HCT116 (cell line): ENCODE measurements around the gene SFXN4. TPM values are rescaled to one million over a fixed set of nuclear protein-coding genes. Genes with fewer than 3 reads are reported as not detected.
A peak's percentile ranks its signal among the peaks of the same experiment; 100 is the strongest.

ENCODE experiments used
- ATAC-seq: fragments of 200-7000 bp; cut with Tn5 transposase; 2 replicates; pipeline ENCODE4 v1.9.1; 2020; ENCODE audit warnings: mild to moderate bottlenecking, moderate library complexity
- BruUV-seq: library from RNA; stranded (reverse); fragments of 400-500 nt; replicated peaks from 2 replicates; lab custom pipeline; 2021; lab: Mats Ljungman, UMichigan
- CTCF ChIA-PET: fragments of 300-600 bp; sonication (Branson Sonifier 250); formaldehyde crosslinking; loops from one replicate; lab custom pipeline; 2021; ENCODE audit warnings: antibody characterized with exemption; lab: Charles Lee
- POLR2A ChIA-PET: fragments of 300-600, 350-600 bp; sonication (Branson Sonifier 250); formaldehyde crosslinking; loops from one replicate; lab custom pipeline; 2021; ENCODE audit warnings: antibody characterized with exemption; lab: Charles Lee
- RAD21 ChIA-PET, 2 experiments: fragments of 300-600 bp; sonication (Branson Sonifier 250); formaldehyde crosslinking; loops; one replicate each; lab custom pipeline; 2023; ENCODE audit warnings: low total read pairs in 2 of 2; ENCODE audit not compliant: uncharacterized antibody in 2 of 2, unreplicated experiment in 2 of 2, low non-redundant PET in 1 of 2; lab: Charles Lee
- DNase-seq: peaks from one replicate; pipeline ENCODE4 v3.0.0-alpha.2; 2010; ENCODE audit warnings: low read depth, low spot score
- H2AFZ ChIP-seq: fragments of 200-600 bp; shearing (Covaris generic), sonication (generic); 2 replicates; pipeline ENCODE4 v1.6.1; 2017; ENCODE audit warnings: low read depth, mixed run types, mixed read lengths, antibody characterized with exemption, low read length; ENCODE audit not compliant: poor library complexity, severe bottlenecking
- H3K27ac ChIP-seq: 2 replicates; pipeline ENCODE4 v1.5.1; 2012; ENCODE audit warnings: low read depth, low read length
- H3K27me3 ChIP-seq: fragments of 200-600 bp; sonication (generic); 2 replicates; pipeline ENCODE4 v1.6.1; 2016; ENCODE audit warnings: mixed run types, low read length, mixed read lengths; ENCODE audit not compliant: insufficient read depth
- H3K36me3 ChIP-seq, 2 experiments: fragments of 200-500 bp in 1 of 2; fragments of 200-600 bp in 1 of 2; sonication (Bioruptor generic) in 1 of 2; sonication (generic) in 1 of 2; 2 replicates each; pipeline versions ENCODE4 v1.5.1 to v1.6.1; 2014 to 2016; ENCODE audit warnings: low read length in 2 of 2, inconsistent platforms in 1 of 2, mixed read lengths in 1 of 2, mixed run types in 1 of 2; ENCODE audit not compliant: insufficient read depth in 2 of 2, control insufficient read depth in 1 of 2
- H3K4me1 ChIP-seq, 2 experiments: fragments of 200-600 bp in 1 of 2; sonication (generic) in 1 of 2; 2 replicates each; pipeline versions ENCODE4 v1.5.1 to v1.6.1; 2012 to 2017; ENCODE audit warnings: low read length in 2 of 2, inconsistent platforms in 1 of 2, mild to moderate bottlenecking in 1 of 2, mixed read lengths in 1 of 2, mixed run types in 1 of 2, moderate library complexity in 1 of 2; ENCODE audit not compliant: insufficient read depth in 2 of 2, control insufficient read depth in 1 of 2
- H3K4me2 ChIP-seq: fragments of 200-600 bp; sonication (generic); 2 replicates; pipeline ENCODE4 v1.6.1; 2017; ENCODE audit warnings: mixed run types, low read length, mixed read lengths
- H3K4me3 ChIP-seq, 2 experiments: fragments of 200-600 bp in 1 of 2; sonication (generic) in 1 of 2; replicated peaks in 1 of 2; 2 replicates each; pipeline ENCODE4 v1.5.1; 2011 to 2016; ENCODE audit warnings: low read length in 2 of 2, control low read depth in 1 of 2, low read depth in 1 of 2, mild to moderate bottlenecking in 1 of 2, mixed read lengths in 1 of 2, mixed run types in 1 of 2
- H3K79me2 ChIP-seq: fragments of 200-600 bp; sonication (generic); 2 replicates; pipeline ENCODE4 v1.6.1; 2017; ENCODE audit warnings: mild to moderate bottlenecking, mixed run types, low read length, moderate library complexity, mixed read lengths; ENCODE audit not compliant: insufficient read depth
- H3K9ac ChIP-seq: fragments of 200-600 bp; sonication (generic); 2 replicates; pipeline ENCODE4 v1.6.1; 2016; ENCODE audit warnings: low read length, mixed read lengths
- H3K9me2 ChIP-seq: fragments of 200-600 bp; sonication (generic), shearing (Covaris generic); 2 replicates; pipeline ENCODE4 v1.6.1; 2017; ENCODE audit warnings: mixed run types, mild to moderate bottlenecking, moderate library complexity; ENCODE audit not compliant: insufficient read depth
- H3K9me3 ChIP-seq, 2 experiments: fragments of 200-500 bp in 1 of 2; fragments of 200-600 bp in 1 of 2; sonication (Bioruptor generic) in 1 of 2; sonication (generic) in 1 of 2; 2 replicates each; pipeline ENCODE4 v1.6.1; 2014 to 2017; ENCODE audit warnings: low read length in 2 of 2, mixed read lengths in 2 of 2, inconsistent platforms in 1 of 2, low read depth in 1 of 2, mild to moderate bottlenecking in 1 of 2, mixed run types in 1 of 2, moderate library complexity in 1 of 2; ENCODE audit not compliant: control insufficient read depth in 1 of 2, insufficient read depth in 1 of 2
- H4K20me1 ChIP-seq: fragments of 200-600 bp; sonication (generic), shearing (Covaris generic); 2 replicates; pipeline ENCODE4 v1.6.1; 2017; ENCODE audit warnings: mixed run types, mild to moderate bottlenecking, moderate library complexity; ENCODE audit not compliant: insufficient read depth
- CTCF ChIP-seq, 3 experiments: fragments of 200-600 bp in 1 of 3; sonication (generic) in 1 of 3; IDR thresholded peaks in 2 of 3; conservative IDR thresholded peaks in 1 of 3; 2 replicates each; pipeline ENCODE4 v1.5.1; 2012 to 2017; ENCODE audit warnings: low read depth in 2 of 3, low read length in 2 of 3, antibody characterized with exemption in 1 of 3, borderline replicate concordance in 1 of 3, control low read depth in 1 of 3, mild to moderate bottlenecking in 1 of 3, mixed read lengths in 1 of 3, mixed run types in 1 of 3, moderate library complexity in 1 of 3; ENCODE audit not compliant: insufficient read depth in 1 of 3
- FOSL1 ChIP-seq: IDR thresholded peaks from 2 replicates; pipeline ENCODE4 v1.6.1; 2012; ENCODE audit warnings: low read depth
- JUND ChIP-seq: IDR thresholded peaks from 2 replicates; pipeline ENCODE4 v1.6.1; 2012
- RAD21 ChIP-seq: IDR thresholded peaks from 2 replicates; pipeline ENCODE4 v1.6.1; 2012; ENCODE audit warnings: low read depth, mild to moderate bottlenecking
- SIN3A ChIP-seq: IDR thresholded peaks from 2 replicates; pipeline ENCODE4 v1.6.1; 2012; ENCODE audit warnings: low read depth
- TCF7L2 ChIP-seq: IDR thresholded peaks from 2 replicates; pipeline ENCODE4 v1.7.0; 2011; ENCODE audit warnings: borderline replicate concordance, inconsistent platforms; ENCODE audit not compliant: insufficient read depth, insufficient read length; ENCODE audit errors: extremely low read depth
- intact Hi-C: fragments of 100-400 bp; cut with micrococcal nuclease; formaldehyde crosslinking; loops from 2 replicates; pipeline ENCODE4 v1.10.0; 2022
- total RNA-seq: library from RNA; stranded (reverse); gene quantifications from one replicate; pipeline ENCODE4 v1.2.1, GENCODE V29; 2021; ENCODE audit not compliant: unreplicated experiment

The SFXN4 gene
- total RNA-seq, 1 experiment from 2014 or later, result 58.2 TPM

GRCh38 chr10:119198438-119198837, 32.9 kb upstream of the SFXN4 start:
- peak; percentile 43 to 79 (median 72); a peak in 5 of 6 replicates for TF ChIP-seq CTCF (IDR thresholded peaks at IDR 0.05 in 2 of 3, conservative IDR thresholded peaks at IDR 0.05 in 1 of 3; ENCODE audit: borderline replicate concordance in 1 of 3, insufficient read depth in 1 of 3, low read depth in 2 of 3, low read length in 2 of 3)
- no peak for TF ChIP-seq JUND
- TF ChIP-seq TCF7L2, result no peak
- TF ChIP-seq RAD21, result peak; percentile 70
- TF ChIP-seq SIN3A, result no peak
- H3K4me3 ChIP-seq, result no peak overlapping the region
- H4K20me1 ChIP-seq, result no peaks in the 10 kb centered on the region
- H3K9me2 ChIP-seq, result no peaks in the 10 kb centered on the region
- CTCF ChIA-PET, result interaction anchor here (0.9 to 3.9 kb wide), 18 partner anchors 8 to 661 kb away, joined by 3 to 70 read pairs (median 8); partner anchors contain the start of genes GRK5 and RGS10
- peaks cover 0 to 20% of the 10 kb centered on the region in 2 experiments; a peak in 2 of 4 replicates for H3K4me1 ChIP-seq
- peak overlapping the region; percentile 74 for H2AFZ ChIP-seq
- no TSS peak for BruUV-seq
- H3K9ac ChIP-seq, result no peak overlapping the region
- H3K79me2 ChIP-seq, result no peaks in the 10 kb centered on the region
- POLR2A ChIA-PET, result no interaction called here
- H3K4me2 ChIP-seq, result peak overlapping the region; percentile 34
- DNase-seq (no peak), ATAC-seq (peak; percentile 53)
- no peaks in the 10 kb centered on the region for H3K36me3 ChIP-seq
- H3K9me3 ChIP-seq, result no peaks in the 10 kb centered on the region
- RAD21 ChIA-PET, result interaction anchor here (1.5 to 2.9 kb wide), 4 partner anchors 8 to 246 kb away, joined by 6 to 27 read pairs (median 8); no protein-coding TSS in a partner anchor
- H3K27me3 ChIP-seq, result no peaks in the 10 kb centered on the region
- intact Hi-C loops, result loop anchor here (2.0 to 10.0 kb wide), 5 partner anchors 290 to 656 kb away; partner anchors contain the start of gene RGS10
- H3K27ac ChIP-seq, result no peak overlapping the region

- TF ChIP-seq FOSL1 (peak; percentile 19; the same call in 1 of the 2 replicates), CTCF (IDR thresholded peaks at IDR 0.05 in 2 of 3, conservative IDR thresholded peaks at IDR 0.05 in 1 of 3; ENCODE audit: borderline replicate concordance in 1 of 3, insufficient read depth in 1 of 3, low read depth in 2 of 3, low read length in 2 of 3) (no peak), JUND (peak; percentile 36; the same call in 1 of the 2 replicates)
- no peaks in the 10 kb centered on the region for H3K79me2 ChIP-seq
- H3K36me3 ChIP-seq, result no peaks in the 10 kb centered on the region
- RAD21 ChIA-PET, result interaction anchor here in 1 of 2 experiments (1.5 to 2.9 kb wide), 2 partner anchors 34 to 247 kb away, joined by 7 to 27 read pairs; no protein-coding TSS in a partner anchor
- H3K4me1 ChIP-seq, result peaks cover 0 to 16% of the 10 kb centered on the region in 2 experiments; a peak in 2 of 4 replicates
- DNase-seq (no peak), ATAC-seq (peak; percentile 28)
- H3K27ac ChIP-seq, result no peak overlapping the region
- no peaks in the 10 kb centered on the region for H3K27me3 ChIP-seq
- POLR2A ChIA-PET, result no interaction called here
- H3K9me2 ChIP-seq, result no peaks in the 10 kb centered on the region
- no peaks in the 10 kb centered on the region for H3K9me3 ChIP-seq
- H3K4me3 ChIP-seq, result no peak overlapping the region
- no peaks in the 10 kb centered on the region for H4K20me1 ChIP-seq
- H3K9ac ChIP-seq, result no peak overlapping the region
- H3K4me2 ChIP-seq, result peak overlapping the region; percentile 34
- CTCF ChIA-PET, result interaction anchor here (0.9 to 3.9 kb wide), 15 partner anchors 9 to 630 kb away, joined by 3 to 70 read pairs (median 10); partner anchors contain the start of genes GRK5 and RGS10
- no TSS peak for BruUV-seq
- peak overlapping the region; percentile 74 for H2AFZ ChIP-seq
- intact Hi-C loops, result loop anchor here (2.0 to 10.0 kb wide), 5 partner anchors 291 to 657 kb away; partner anchors contain the start of gene RGS10
Observed at GRCh38 chr10:119197921-119198320, 32.4 kb upstream of the SFXN4 start.
